HEK293 (cell line): ENCODE results near the gene TMEM200A.

Experiments
- CTCF ChIA-PET: fragments of 350-600 bp; formaldehyde crosslinking; extraction: SDS; loops from one replicate; lab custom pipeline; 2021; ENCODE audit warnings: antibody characterized with exemption; lab: Yijun Ruan, JAX
- POLR2A ChIA-PET: fragments of 300-600 bp; formaldehyde crosslinking; extraction: SDS; loops from one replicate; lab custom pipeline; 2020; ENCODE audit warnings: antibody characterized with exemption, inconsistent platforms; lab: Yijun Ruan, JAX
- H3K27ac ChIP-seq: fragments of 200-500 bp; sonication (Bioruptor generic); 2 replicates; pipeline ENCODE4 v1.5.1; 2014; ENCODE audit warnings: low read depth, low read length, control low read depth, inconsistent platforms; ENCODE audit errors: extremely low read depth
- H3K36me3 ChIP-seq, 2 experiments: fragments of 200-500 bp in 1 of 2; sonication (Bioruptor generic) in 1 of 2; 1 replicate in 1 of 2; 2 replicates in 1 of 2; pipeline ENCODE4 v1.5.1; 2014 to 2017; ENCODE audit warnings: inconsistent platforms in 2 of 2, low read length in 2 of 2; ENCODE audit not compliant: control insufficient read depth in 2 of 2, insufficient read depth in 1 of 2
- H3K4me1 ChIP-seq: fragments of 200-500 bp; sonication (Bioruptor generic); 2 replicates; pipeline ENCODE4 v1.5.1; 2014; ENCODE audit warnings: mild to moderate bottlenecking, low read length, inconsistent platforms; ENCODE audit not compliant: control insufficient read depth, insufficient read depth
- H3K4me3 ChIP-seq: 2 replicates; pipeline ENCODE4 v1.5.1; 2011; ENCODE audit warnings: low read depth, mild to moderate bottlenecking, control low read depth, low read length, moderate library complexity
- H3K9me3 ChIP-seq: fragments of 200-500 bp; sonication (Bioruptor generic); 2 replicates; pipeline ENCODE4 v1.5.1; 2014; ENCODE audit warnings: low read depth, low read length, inconsistent platforms; ENCODE audit not compliant: control insufficient read depth, insufficient read depth
- ATF2 ChIP-seq: fragments of 450-650 bp; formaldehyde crosslinking; IDR thresholded peaks from 2 replicates; pipeline ENCODE4 v1.5.1; 2016; ENCODE audit warnings: missing biosample characterization, missing genetic modification characterization, low read depth
- EGR2 ChIP-seq: fragments of 450-650 bp; formaldehyde crosslinking; IDR thresholded peaks from 2 replicates; pipeline ENCODE4 v1.5.1; 2016; ENCODE audit warnings: low read depth, missing biosample characterization, missing genetic modification characterization
- KLF1 ChIP-seq: fragments of 450-650 bp; formaldehyde crosslinking; IDR thresholded peaks from 2 replicates; pipeline ENCODE4 v1.5.1; 2016; ENCODE audit warnings: missing biosample characterization, missing genetic modification characterization
- MYNN ChIP-seq: fragments of 450-650 bp; formaldehyde crosslinking; IDR thresholded peaks from 2 replicates; pipeline ENCODE4 v1.5.1; 2016; ENCODE audit warnings: missing biosample characterization, missing genetic modification characterization, borderline replicate concordance
- RBAK ChIP-seq: fragments of 450-650 bp; formaldehyde crosslinking; IDR thresholded peaks from 2 replicates; pipeline ENCODE4 v1.5.1; 2016; ENCODE audit warnings: missing biosample characterization, missing genetic modification characterization
- SCRT1 ChIP-seq: fragments of 450-650 bp; formaldehyde crosslinking; IDR thresholded peaks from 2 replicates; pipeline ENCODE4 v1.5.1; 2016; ENCODE audit warnings: missing biosample characterization, missing genetic modification characterization, borderline replicate concordance
- ZBTB1 ChIP-seq: fragments of 450-650 bp; formaldehyde crosslinking; IDR thresholded peaks from 2 replicates; pipeline ENCODE4 v1.5.1; 2016; ENCODE audit warnings: missing biosample characterization, missing genetic modification characterization
- ZBTB10 ChIP-seq: fragments of 450-650 bp; formaldehyde crosslinking; IDR thresholded peaks from 2 replicates; pipeline ENCODE4 v1.5.1; 2016; ENCODE audit warnings: missing biosample characterization, missing genetic modification characterization
- ZBTB26 ChIP-seq: fragments of 450-650 bp; formaldehyde crosslinking; optimal IDR thresholded peaks from 2 replicates; pipeline ENCODE3; 2016; ENCODE audit warnings: missing biosample characterization, mild to moderate bottlenecking, missing genetic modification characterization
- ZEB2 ChIP-seq: fragments of 450-650 bp; formaldehyde crosslinking; IDR thresholded peaks from 2 replicates; pipeline ENCODE4 v1.5.1; 2016; ENCODE audit warnings: missing biosample characterization, missing genetic modification characterization
- ZFP3 ChIP-seq: fragments of 450-650 bp; formaldehyde crosslinking; IDR thresholded peaks from 2 replicates; pipeline ENCODE4 v1.5.1; 2016; ENCODE audit warnings: low read depth, missing biosample characterization, missing genetic modification characterization
- ZNF155 ChIP-seq: fragments of 450-650 bp; formaldehyde crosslinking; IDR thresholded peaks from 2 replicates; pipeline ENCODE4 v1.5.1; 2016; ENCODE audit warnings: missing biosample characterization, missing genetic modification characterization
- ZNF221 ChIP-seq: fragments of 450-650 bp; formaldehyde crosslinking; IDR thresholded peaks from 2 replicates; pipeline ENCODE4 v1.5.1; 2017; ENCODE audit warnings: missing biosample characterization, missing genetic modification characterization, borderline replicate concordance
- ZNF26 ChIP-seq: fragments of 450-650 bp; formaldehyde crosslinking; IDR thresholded peaks from 2 replicates; pipeline ENCODE4 v1.5.1; 2016; ENCODE audit warnings: missing biosample characterization, missing genetic modification characterization
- ZNF341 ChIP-seq: fragments of 450-650 bp; formaldehyde crosslinking; IDR thresholded peaks from 2 replicates; pipeline ENCODE4; 2016; ENCODE audit warnings: low read depth, missing biosample characterization, missing genetic modification characterization
- ZNF623 ChIP-seq: fragments of 450-650 bp; formaldehyde crosslinking; IDR thresholded peaks from 2 replicates; pipeline ENCODE4 v1.5.1; 2016; ENCODE audit warnings: missing biosample characterization, missing genetic modification characterization
- ZNF692 ChIP-seq: fragments of 450-650 bp; formaldehyde crosslinking; IDR thresholded peaks from 2 replicates; pipeline ENCODE4 v1.5.1; 2016; ENCODE audit warnings: missing biosample characterization, missing genetic modification characterization
- ZSCAN23 ChIP-seq: fragments of 450-650 bp; formaldehyde crosslinking; IDR thresholded peaks from 2 replicates; pipeline ENCODE4 v1.5.1; 2016; ENCODE audit warnings: missing biosample characterization, missing genetic modification characterization

Gene TMEM200A

GRCh38 chr6:130365166-130366106 is at the start of gene TMEM200A (continued):
- TF ChIP-seq SCRT1 (tag by site-specific recombination) = no peak
- TF ChIP-seq ZNF692 (tag by site-specific recombination) = peak; percentile 77; the same call in 1 of the 2 replicates
- TF ChIP-seq MYNN (tag by site-specific recombination) = no peak
- peak; percentile 60; the same call in 1 of the 2 replicates for TF ChIP-seq ZEB2 (tag by site-specific recombination)
- 0 out of 2 replicates have a peak, but pooled peaks have one; percentile 44 for TF ChIP-seq ZBTB10 (tag by site-specific recombination)
- peak; percentile 23; the same call in 1 of the 2 replicates for TF ChIP-seq KLF1 (tag by site-specific recombination)
- TF ChIP-seq ATF2 = no peak
- TF ChIP-seq ZFP3 (tag by site-specific recombination) = no peak
- TF ChIP-seq RBAK = no peak
- TF ChIP-seq, all 188 proteins: peak for 28

- Histone ChIP-seq H3K9me3 (no peaks in the 10 kb centered on the region), H3K36me3 (no peaks in the 10 kb centered on the region), H3K4me1 (no peaks in the 10 kb centered on the region), H3K4me3 (no peak overlapping the region), H3K27ac (no peak overlapping the region)
- ChIA-PET POLR2A (no interaction called here), CTCF (interaction anchor here (0.8 to 3.4 kb wide), 9 partner anchors 8 to 382 kb away, joined by 3 to 28 read pairs (median 4); no protein-coding TSS in a partner anchor)
- TF ChIP-seq ZSCAN23 (tag by site-specific recombination) (no peak), ZBTB1 (tag by site-specific recombination) (no peak), ZNF155 (tag by site-specific recombination) (no peak), ZBTB26 (tag by site-specific recombination) (no peak), ZNF341 (tag by site-specific recombination) (no peak), ZNF26 (tag by site-specific recombination) (no peak), ZNF221 (no peak), ZNF623 (tag by site-specific recombination) (no peak), EGR2 (tag by site-specific recombination) (no peak)
These were observed 44.9 kb upstream of the TMEM200A start for GRCh38 chr6:130320908-130321307.
